GM18861 (cell line): ENCODE data around the gene S100A12.

Experiments
- ATAC-seq: cut with Tn5 transposase; IDR thresholded peaks from one replicate; pipeline ENCODE4 v1.9.1; 2021; ENCODE audit not compliant: unreplicated experiment

Gene S100A12

GRCh38 chr1:153370146-153370545, 5.3 kb downstream of the S100A12 start:
- no peak for ATAC-seq

- ATAC-seq = no peak
Observed at GRCh38 chr1:153368495-153368894, 6.9 kb downstream of the S100A12 start.

GRCh38 chr1:153367090-153367489, 8.3 kb downstream of the S100A12 start:
- no peak for ATAC-seq

- no peak for ATAC-seq
Observed at GRCh38 chr1:153366261-153366660, 9.2 kb downstream of the S100A12 start.

DNA sequence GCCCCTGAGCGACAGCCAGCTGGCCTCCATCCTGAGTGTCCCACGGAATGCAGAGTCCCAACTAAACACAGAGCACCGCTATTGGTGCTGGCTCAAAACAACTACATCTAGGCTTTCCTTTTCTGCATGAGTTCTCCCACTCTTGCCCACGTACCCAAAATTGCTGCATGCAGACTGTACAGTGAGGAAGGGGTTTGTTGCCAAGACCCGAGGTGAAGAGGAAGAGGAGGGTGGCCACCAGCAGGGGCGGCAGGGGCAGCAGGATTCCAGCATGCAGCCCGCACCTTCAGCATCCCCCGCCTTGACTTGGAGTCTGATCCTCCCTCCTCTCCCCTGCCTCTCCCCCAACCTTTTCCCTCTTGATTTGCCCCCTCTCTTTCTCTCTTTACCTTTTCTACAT, 9.7 kb downstream of the S100A12 start:
- ATAC-seq = no peak

GRCh38 chr1:153364766-153365666, 10.4 kb downstream of the S100A12 start:
- no peak for ATAC-seq

- no peak for ATAC-seq
Observed at GRCh38 chr1:153364156-153364555, 11.3 kb downstream of the S100A12 start.

- ATAC-seq = no peak
Observed at GRCh38 chr1:153363641-153364040, 11.8 kb downstream of the S100A12 start.

GRCh38 chr1:153362187-153362775, 13.1 kb downstream of the S100A12 start:
- ATAC-seq = no peak

DNA sequence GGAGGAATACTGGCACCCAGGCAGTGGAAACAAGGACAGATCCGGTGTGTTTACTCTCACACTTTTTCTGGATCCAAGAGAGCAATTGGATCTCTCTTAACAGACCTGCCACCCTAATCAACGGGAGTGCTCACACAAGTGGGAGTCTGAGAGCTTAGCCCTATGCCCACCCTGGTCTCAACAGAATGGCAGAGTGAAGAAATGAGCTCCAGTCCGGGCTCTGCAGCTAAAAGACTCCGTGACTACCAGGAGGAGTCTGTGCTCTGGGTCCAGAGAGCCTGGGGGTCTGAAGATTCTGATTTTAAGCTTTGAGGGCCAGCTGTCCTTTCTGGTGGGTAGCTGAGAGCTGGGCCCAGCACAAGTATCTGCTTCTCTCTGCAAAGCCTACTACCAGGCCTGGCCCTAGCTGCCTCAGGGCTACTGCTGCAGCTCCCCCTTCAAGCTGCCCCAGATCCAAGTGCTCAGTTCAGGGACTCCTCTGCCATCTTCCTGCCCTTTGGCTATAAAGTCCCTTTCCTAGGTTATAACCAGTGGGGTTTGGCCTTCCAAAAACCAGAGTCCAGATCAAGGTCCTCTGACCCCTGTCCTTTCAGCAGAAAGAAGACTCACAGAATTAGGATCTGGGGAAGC, 13.8 kb downstream of the S100A12 start:
- no peak for ATAC-seq

DNA sequence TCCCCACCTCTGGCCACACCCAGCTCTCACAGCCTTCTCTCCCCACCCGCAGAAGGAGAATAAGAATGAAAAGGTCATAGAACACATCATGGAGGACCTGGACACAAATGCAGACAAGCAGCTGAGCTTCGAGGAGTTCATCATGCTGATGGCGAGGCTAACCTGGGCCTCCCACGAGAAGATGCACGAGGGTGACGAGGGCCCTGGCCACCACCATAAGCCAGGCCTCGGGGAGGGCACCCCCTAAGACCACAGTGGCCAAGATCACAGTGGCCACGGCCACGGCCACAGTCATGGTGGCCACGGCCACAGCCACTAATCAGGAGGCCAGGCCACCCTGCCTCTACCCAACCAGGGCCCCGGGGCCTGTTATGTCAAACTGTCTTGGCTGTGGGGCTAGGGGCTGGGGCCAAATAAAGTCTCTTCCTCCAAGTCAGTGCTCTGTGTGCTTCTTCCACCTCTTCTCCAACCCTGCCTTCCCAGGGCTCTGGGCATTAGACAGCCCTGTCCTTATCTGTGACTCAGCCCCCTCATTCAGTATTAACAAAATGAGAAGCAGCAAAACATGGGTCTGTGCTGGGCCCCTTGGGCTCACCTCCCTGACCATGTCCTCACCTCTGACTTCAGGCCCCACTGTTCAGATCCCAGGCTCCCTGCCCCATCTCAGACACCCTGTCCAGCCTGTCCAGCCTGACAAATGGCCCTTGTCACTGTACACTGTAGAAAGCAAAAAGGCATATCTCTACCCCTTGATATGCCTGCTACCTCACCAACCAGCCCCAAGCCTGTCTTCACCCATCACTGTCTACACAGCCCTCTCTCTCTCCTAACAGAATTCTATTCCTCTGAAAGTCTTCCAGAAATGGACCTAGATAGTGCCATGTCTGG, 14.6 kb downstream of the S100A12 start:
- ATAC-seq = no peak

DNA sequence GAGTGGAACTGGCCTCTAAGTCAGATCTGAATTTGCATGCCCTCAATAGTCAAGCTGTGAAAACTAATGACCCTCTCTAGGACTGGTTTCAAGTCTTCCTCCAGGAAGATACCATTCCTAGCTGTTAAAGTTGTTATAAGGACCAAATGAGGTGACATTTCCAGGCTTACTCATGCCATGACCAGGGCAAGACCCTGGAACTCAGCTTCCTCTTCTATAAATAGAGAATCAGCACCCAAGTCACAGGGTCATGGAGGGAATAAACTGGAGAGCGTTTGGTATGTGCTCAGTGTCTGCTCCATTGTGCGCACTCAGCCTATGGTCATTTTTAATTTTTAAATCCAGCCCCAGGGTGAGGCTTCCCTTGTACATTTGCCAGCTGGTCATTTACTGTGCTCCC, 15.2 kb downstream of the S100A12 start:
- no peak for ATAC-seq

GRCh38 chr1:153359241-153359640, 16.2 kb downstream of the S100A12 start:
- ATAC-seq = no peak

DNA sequence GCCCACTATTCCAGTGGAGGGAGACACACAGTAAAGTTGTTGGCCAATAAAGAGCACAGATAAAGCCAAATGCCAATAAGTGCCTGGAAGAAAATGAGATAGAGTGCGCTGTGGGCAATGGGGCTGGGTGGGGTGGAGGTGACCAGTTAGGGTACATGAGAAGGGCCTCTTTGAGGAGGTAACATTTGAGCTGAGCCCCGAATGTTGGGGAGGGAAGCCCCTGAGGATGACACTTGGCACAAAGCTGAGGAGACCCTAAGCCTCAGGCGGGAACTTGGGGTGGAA, 16.8 kb downstream of the S100A12 start:
- no peak for ATAC-seq

DNA sequence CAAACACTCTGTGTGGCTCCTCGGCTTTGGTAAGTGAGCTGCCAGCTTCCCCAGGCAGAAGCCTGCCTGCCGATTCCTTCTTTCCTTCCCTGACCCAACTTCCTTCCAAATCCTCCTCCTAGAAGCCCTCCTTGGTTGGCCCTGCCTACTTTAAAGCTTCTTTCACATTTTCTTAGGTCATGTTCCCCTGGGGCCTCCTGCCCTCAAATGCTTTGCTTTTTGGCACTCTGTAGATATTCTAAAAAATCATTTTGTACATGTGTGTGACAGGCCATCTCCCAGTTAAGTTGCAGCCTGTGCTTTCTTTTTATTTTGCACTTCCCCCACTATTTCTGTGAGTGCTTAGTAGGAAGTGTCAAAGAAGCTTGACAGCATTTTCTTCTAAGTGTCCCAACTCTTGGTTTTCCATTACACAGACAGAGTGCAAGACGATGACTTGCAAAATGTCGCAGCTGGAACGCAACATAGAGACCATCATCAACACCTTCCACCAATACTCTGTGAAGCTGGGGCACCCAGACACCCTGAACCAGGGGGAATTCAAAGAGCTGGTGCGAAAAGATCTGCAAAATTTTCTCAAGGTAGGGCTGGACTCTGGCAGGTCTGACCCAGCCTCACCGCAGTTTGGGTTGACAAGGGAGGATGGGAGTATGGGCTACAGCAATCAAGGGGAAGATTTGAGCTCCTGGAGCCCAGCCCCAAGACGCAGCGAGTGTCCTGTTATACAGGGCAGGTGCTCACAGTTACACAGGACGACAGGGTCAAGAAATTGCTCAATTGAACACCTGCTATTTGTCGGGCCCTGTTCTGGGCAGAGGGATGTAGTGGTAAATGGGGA, 17.3 kb downstream of the S100A12 start, which contains the start of gene S100A9:
TSS of gene S100A9 (plus strand) at position 2 of the 838 bp plus-strand sequence. CDS start at position 432, 430 bp downstream.
- ATAC-seq = no peak

- no peak for ATAC-seq
Observed at GRCh38 chr1:153357076-153357852, 18.2 kb downstream of the S100A12 start.

DNA sequence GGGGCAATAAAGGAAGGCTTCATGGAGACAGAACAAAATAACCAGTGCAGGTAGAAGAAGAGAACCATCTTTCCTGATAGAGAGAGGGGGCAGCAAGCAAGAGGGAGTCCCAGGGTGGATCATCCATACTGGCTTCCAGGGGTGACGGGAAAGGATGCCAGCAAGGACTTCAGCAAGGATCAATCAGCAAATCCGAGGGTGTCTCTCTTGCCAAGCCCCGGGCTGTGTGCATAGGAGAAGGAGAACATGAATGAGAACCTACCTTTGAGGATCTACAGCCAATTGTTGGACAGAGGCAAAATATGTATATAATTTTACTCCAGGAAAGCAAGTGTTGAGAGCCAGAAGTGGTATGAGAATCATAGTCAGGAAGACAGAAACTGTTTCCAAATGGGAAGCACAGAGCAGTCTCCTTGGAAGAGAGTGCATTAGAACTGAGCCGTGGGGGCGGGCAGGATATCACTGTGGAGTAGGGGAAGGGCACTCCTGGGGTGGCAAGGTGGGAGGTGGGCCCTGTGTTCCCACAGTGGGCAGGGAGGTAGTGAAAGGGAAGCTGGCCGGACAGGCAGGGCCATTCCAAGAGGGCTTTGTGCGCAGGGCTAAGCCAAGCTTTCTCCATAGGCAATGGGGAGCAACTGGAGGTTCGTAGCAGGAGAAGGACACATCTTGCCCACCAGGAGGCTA, 18.9 kb downstream of the S100A12 start:
- ATAC-seq = no peak

DNA sequence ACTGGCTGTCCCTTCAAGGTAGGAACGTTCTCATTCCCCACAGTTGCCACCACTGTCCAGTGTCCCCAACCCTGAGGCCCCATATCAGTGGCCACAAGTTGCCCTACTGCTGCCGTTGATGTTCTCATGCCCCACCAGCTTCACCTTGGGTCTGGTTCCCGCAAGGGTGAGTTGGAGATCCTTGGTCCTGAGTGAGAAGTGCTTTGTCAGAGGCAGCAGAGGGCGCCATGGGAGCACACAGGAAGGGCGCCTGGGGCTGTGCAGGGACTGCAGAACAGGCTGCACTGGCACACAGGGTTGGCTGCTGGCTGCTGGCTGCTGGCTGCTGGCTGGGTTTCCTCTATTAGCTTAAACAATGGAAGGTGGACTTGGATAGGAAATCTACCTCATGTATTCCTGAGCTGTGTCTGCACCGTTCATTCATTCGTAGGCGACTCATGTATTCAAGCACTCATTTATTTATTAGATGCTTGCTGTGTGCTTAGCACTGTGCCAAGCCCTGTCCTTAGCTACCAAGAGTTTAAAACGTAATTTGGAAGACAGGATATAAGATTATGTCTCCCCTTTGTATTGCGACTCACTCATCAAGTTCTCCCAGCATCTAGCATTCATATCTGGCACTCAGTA, 19.9 kb downstream of the S100A12 start:
- ATAC-seq = no peak
